HK-2 (cell line): ENCODE data around the gene KIRREL3.

Experiments used
- DNase-seq: peaks from one replicate; pipeline ENCODE4 v3.0.0-alpha.2; 2018; ENCODE audit not compliant: unreplicated experiment

Gene KIRREL3

DNA sequence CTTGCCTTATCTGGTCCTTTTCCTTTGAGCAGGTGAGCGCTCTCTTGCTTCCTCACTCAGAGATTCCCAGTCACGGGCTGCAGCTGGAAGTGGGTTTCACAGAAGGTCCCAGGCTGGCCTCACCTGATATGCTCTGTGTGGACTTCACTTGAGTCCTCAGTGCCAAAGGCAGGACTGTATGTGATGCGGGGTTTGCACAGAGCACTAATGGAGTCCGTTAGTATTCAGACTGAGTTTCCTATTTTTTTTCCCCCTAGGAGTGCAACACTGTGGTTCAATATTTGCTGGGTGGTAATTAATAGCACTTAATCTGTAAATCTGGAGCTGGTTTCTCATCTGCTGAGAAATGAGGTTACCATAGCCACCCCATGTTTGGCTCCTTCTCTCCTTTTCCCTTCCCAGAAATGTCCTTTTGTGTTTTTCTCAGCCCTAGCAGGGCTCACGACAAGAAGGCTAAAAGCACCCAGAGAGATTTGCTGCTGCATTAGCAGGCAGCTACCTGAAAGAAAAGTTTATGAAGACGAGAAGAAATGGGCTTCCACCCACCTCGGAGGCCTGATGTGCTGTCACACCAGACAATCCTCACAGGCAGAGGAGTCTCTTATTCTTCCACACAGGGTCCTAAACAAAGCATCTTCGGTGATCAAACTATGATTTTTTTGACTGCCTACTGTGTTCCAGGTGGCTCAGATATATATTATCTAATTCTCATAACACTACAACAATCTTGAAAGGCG, 262.1 kb downstream of the KIRREL3 start:
- DNase-seq = no peak

- DNase-seq = no peak
These were observed 263.6 kb downstream of the KIRREL3 start for GRCh38 chr11:126736682-126737572.

DNA sequence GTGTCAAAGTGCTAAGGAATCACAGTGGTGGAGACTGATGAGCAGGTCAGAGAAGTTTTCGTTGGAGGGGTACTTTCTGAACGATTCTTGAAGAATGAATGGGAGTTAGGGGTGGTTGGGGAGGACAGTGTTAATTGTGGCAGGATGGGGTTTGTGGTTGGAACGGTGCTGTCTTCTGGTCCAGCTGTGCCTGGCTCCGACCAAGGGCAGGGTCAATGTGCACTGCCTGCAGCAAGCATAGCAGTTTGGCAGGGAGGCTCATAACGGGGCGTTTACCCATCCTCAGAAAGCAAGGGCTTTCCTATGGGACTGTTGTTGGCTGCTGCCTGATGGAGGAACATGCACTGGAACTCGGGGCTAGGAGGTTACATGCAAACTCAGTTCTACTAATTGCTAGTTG, 265.8 kb downstream of the KIRREL3 start:
- DNase-seq = no peak

DNA sequence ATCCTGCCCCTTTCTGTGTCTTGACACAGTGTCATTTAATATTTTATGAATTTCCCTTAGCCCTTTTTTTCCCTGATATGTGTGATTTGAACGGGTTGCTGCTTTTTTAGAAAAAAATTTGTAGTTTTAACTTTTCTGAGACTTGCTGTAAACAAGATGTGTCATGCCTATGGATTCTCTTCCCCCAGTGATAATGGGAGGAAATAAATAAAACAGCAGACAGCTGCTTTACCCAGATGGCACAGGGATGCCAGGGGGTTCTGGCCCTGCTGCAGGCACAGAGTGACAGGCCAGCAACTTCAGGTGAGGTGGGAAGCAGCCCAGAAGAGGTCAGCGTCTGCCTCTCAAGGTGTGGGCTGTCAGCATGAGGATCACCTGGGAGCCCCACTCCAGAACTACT, 266.9 kb downstream of the KIRREL3 start:
- DNase-seq = no peak

DNA sequence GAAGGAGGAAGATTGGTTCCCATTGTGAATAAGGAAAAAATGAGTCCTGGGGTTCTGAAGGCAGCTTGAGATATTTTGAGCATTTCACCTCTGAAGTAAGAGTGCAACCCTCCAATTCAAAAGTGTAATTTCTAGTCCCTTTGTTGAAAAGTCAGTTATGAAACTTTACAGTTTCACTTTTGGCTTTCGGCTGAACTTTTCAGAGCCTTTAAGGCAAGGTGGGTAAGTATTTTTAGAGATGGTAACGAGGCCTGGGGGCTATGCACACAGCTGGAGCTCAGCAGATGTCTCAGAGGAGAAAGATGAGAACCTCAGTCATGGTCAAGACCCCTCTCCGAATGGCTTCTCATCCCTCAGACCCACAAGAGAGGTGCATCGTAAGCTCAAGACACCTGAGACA, 267.6 kb downstream of the KIRREL3 start:
- DNase-seq = no peak

DNA sequence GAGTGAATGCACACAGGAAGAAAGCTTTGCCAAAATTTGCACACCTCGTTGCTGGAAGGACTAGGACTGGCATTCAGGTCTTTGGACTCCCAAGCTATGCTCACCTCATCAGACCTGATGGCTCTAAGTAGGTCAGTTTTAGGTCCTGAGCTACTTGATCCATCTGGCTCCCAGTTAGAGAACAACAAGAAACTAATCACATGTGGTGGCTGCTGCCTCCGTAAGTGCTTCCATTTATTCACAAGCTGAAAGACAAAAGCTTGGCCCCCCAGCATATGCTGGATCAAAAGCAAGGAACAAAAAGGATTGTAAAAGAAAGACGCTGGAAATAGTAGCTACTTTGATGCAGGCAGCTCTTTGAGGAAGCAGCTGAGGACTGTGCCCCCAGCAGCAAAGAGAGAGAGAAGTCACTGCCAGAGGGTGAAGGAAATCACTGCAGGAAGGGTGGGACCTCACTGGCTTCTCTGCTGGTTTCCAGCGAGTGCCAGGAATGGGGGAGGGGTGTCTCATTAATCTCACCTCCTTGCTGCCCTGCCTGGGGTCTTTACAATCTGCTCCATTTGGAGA, 268.9 kb downstream of the KIRREL3 start:
- DNase-seq = no peak

- DNase-seq = no peak
These were observed 273.2 kb downstream of the KIRREL3 start for GRCh38 chr11:126727381-126727780.

DNA sequence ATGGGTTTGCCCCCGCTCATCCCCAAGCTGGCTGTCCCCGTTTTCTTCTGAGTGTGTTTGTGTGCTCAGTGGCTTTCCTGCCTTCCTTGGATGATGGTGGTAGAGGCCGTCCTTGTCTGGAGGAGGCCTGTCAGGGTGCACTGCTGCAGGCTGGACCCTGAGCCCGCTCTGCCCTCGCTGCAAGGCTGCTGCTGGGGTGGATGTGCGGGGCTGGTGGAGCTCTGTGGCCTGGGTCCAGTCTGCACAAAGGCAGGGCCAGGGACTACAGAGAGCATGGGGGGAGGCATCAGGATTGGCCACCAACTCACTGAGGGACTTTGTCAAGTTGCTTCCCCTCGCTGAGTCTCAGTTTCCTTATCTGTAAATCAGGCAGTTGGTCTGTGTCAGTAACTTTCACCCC, 275.0 kb downstream of the KIRREL3 start:
- DNase-seq = no peak

DNA sequence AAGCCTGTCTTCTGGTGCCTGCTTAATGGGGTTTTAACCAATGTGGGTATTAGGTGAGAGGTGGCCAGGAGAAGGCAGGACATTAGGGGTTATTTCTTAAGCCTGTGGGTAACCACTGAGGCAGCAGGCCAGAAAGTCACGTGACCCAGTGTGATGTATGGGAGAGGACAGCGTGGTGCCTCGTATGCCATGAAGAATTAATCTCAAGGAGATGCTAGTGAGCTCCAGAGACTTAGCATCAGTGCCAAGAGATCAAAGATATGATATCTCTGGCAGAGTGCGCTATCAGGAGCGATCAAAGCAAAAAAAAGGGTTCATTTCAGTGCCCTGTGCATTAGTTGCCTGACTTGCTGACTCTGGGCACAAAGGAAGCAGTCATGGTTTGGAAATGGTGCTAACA, 275.5 kb downstream of the KIRREL3 start:
- no peak for DNase-seq

- DNase-seq = no peak
These were observed 276.9 kb downstream of the KIRREL3 start for GRCh38 chr11:126723665-126724045.

DNA sequence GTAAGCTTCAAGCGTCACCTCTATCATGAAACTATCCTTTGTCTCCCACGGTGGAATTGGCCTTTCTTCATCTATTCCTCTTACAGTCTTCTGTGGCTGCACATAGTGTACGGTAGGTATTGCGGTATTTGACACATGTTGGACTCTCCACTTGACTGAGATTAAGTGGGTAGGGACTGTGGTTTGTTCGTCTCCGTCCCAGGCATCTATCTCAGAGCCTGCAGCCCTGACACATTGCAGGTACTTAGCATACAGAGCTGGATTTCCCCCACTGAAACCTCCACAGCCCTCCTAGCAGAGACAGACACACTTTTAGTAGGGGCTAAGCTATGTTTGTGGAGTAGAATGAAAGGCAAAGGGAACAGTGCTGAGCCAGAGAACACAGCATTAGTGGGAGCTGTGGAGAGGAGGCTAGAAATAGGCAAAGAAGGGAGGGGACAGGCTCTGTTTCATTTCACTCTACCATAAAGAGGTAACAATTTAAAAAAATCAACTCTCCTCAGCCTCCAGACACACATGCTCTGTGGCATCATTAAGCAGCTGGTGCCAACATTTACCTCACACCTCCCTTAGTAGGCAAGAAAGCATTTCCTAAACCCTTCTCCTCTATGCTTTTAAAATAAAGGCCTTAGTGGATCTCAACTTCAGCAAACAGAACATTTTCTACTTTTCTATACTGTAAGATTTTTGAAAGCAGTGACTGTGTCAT, 277.5 kb downstream of the KIRREL3 start:
- DNase-seq = no peak

DNA sequence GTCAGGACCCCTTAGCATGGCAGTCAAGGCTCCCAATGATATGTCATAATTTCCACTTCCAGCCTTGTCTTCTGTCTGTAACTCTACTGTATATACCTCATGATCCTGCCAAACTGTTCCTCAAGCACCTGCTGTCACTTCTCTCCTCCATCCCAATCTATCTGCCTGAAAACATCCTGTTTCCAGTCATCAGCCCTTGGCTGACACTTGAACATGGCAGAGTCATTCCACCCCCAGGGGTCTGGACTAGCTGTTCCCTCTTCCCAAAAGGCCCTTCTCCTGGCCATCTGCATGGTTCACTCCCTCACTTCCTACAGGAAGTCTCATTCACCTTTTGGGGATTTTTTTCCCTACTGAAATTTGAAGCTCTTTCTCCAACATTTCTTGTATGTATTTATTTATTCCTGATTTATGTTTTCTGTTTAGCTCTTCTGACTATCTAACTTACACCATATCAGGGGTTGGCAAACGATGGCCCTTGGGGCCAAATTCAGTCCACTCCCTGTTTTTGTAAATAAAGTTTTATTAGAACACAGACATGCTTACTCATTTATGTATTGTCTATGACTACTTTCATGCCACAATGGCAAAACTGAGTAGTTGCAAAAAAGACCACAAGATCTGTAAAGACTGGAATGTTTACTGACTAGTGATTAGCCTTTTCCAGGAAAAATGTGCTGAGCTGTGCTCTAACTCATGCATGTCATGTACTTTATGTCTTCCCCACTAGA, 278.4 kb downstream of the KIRREL3 start:
- DNase-seq = no peak

- no peak for DNase-seq
These were observed 279.9 kb downstream of the KIRREL3 start for GRCh38 chr11:126720539-126721235.

- DNase-seq = no peak
These were observed 280.8 kb downstream of the KIRREL3 start for GRCh38 chr11:126719740-126720139.

DNA sequence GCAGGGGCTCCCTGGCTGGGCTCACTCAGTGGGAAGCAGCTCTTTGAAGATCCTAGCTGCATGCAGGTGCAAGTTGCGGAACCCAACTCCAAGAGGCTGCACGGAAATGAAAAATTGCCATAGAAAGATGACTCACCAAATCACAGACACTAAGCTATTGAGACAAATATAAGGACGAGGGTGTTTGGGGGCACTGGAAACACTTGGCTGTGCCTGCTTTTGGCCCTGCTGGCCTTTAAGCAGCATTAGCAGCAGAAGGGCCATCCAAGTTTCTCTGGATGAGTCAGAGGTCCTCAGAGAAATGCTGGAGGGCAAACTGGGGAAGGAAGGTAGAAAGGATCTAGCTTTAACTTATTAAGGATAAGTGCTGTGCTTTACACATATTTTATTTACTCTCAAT, 282.3 kb downstream of the KIRREL3 start:
- DNase-seq = no peak

GRCh38 chr11:126716456-126717083, 284.0 kb downstream of the KIRREL3 start:
- peak; percentile 33 for DNase-seq

GRCh38 chr11:126713806-126714205, 286.8 kb downstream of the KIRREL3 start:
- DNase-seq = no peak

DNA sequence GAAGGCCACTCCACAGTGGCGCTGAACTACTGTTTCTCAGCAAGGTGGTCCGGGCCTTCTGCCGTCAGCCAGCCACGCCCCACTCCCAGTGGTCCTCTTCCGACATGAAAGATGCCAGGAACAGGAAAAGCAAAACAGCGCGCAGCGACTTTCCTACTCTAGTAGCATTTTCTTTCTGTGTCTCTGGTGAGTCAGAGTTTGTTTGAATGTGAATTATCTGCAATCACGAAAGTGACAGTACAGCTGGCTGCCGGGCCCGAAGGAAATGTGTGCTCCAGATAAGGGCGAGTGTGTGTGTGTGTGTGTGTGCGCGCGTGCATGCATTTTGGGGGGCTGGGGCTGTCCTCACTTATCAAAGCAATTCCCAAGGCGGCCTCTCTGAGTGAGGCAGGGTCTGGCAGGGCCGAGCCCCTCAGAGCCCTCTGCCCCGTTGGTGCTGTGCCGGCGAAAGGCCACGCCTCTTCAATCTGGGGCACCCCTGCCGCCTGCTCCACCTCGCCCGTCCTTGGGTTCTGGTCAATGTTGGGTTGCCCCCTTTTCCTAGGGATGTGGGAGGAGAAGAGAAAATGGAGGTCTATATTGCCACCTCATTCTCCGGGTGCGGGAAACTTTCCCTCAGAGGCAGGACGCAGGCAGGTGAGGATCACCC, 288.5 kb downstream of the KIRREL3 start:
- no peak for DNase-seq

DNA sequence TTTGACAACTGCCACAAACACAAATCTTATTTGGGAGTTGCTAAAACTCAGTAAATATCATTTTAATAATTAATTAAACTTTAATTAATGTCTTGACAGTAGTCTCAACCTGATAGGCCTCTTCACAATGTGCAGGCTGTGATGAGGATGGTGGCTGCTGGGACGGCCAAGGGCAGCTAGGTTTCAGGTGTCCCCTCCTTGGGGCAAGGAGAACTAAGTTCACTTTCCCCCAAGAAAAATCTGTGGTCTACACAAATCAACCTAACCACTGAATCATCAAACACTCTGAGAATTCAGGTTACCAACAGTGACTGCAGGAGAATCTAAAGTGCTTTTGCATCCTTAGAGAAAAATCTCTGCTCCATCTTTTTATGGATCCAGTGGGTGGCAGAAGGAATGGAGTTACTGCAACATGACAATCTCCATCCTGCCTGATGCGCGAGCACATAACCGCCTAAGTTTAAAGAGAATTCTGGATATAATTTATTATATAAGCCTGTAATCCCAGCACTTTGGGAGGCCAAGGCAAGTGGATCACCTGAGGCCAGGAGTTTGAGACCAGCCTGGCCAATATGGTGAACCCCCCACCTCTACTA, 289.7 kb downstream of the KIRREL3 start:
- no peak for DNase-seq
